Measurements from ENCODE around the gene SLC24A3. TPM values are rescaled to one million over a fixed set of nuclear protein-coding genes. Genes with fewer than 3 reads are reported as not detected.

SLC24A3 gene
- total and polyA plus RNA-seq, 2 of the 13 experiments (the other 11 are each of a cell fraction or from before 2014, with no cell fraction given), result not detected

- TF ChIP-seq ATF5 (CRISPR knock-in tag; IDR thresholded peaks at IDR 0.05; ENCODE audit: low read depth) (no peak), ZBTB25 (CRISPR knock-in tag; IDR thresholded peaks at IDR 0.05) (no peak)
Measured at GRCh38 chr20:19313342-19314069, 101.1 kb downstream of the SLC24A3 start (continued).

- in situ Hi-C loops (cut with HindIII; ENCODE audit: extremely low pct_ligation_motif_present, low pct_unique_long_range_greater_than_20kb), result no loop called here
- 62% methylated on average over 7 of the region's 7 CpGs for WGBS (ENCODE audit: low lambda C conversion rate)
- no peaks in the 10 kb centered on the region for H3K27me3 ChIP-seq (ENCODE audit: control insufficient read depth in 1 of 2, insufficient read depth in 2 of 2, low read length in 2 of 2)
Measured at GRCh38 chr20:19314621-19315020, 102.2 kb downstream of the SLC24A3 start.

More at GRCh38 chr20:19314621-19315020, 102.2 kb downstream of the SLC24A3 start:
- POLR2A ChIA-PET, result no interaction called here
- Histone ChIP-seq H3K9me3 (ENCODE audit: low read length) (no peaks in the 10 kb centered on the region), H3K79me2 (ENCODE audit: insufficient read depth, low read length) (no peaks in the 10 kb centered on the region), H3K4me2 (ENCODE audit: low read depth, low read length) (no peak overlapping the region), H3K9ac (ENCODE audit: insufficient read depth, low read depth, low read length) (no peak overlapping the region), H3K4me3 (replicated peaks in 1 of 3; ENCODE audit: insufficient read depth in 1 of 3, low read depth in 2 of 3, low read length in 3 of 3) (no peak overlapping the region), H2AFZ (ENCODE audit: low read length) (no peak overlapping the region), H3K36me3 (replicated peaks in 1 of 2; ENCODE audit: control insufficient read depth in 1 of 2, insufficient read depth in 2 of 2, low read length in 2 of 2) (no peaks in the 10 kb centered on the region), H4K20me1 (ENCODE audit: insufficient read depth, low read length) (no peaks in the 10 kb centered on the region), H3K4me1 (ENCODE audit: insufficient read depth, low read length) (no peaks in the 10 kb centered on the region), H3K27ac (ENCODE audit: extremely low read length, insufficient read depth, low read length) (no peak overlapping the region)
- CTCF ChIA-PET (ENCODE audit: low intra/inter-chr PET ratio, low total read pairs), result no interaction called here
- TF ChIP-seq CREB1 (IDR thresholded peaks at IDR 0.05) (peak; percentile 48; the same call in 1 of the 2 replicates), CREB1 (CRISPR knock-in tag; IDR thresholded peaks at IDR 0.05) (no peak), ZNF256 (CRISPR knock-in tag; conservative IDR thresholded peaks at IDR 0.05) (no peak)
- no peak for ATAC-seq
- no TSS peak for BruUV-seq (replicated peaks)
- intact Hi-C loops (cut with micrococcal nuclease; ENCODE audit: unreplicated experiment), result no loop called here
- no peak for DNase-seq (ENCODE audit: low spot score)
- FAIRE-seq, result no peak
